SK-N-SH (cell line): ENCODE measurements around the gene GATD1. TPM values are rescaled to one million over a fixed set of nuclear protein-coding genes. Genes with fewer than 3 reads are reported as not detected.

Experiments
- CTCF ChIA-PET: fragments of 300-600, 350-600 bp; formaldehyde crosslinking; extraction: SDS; loops from one replicate; lab custom pipeline; 2021; lab: Yijun Ruan, JAX
- POLR2A ChIA-PET: fragments of 350-600 bp; sonication (Branson Sonifier 250); formaldehyde crosslinking; extraction: SDS; loops from one replicate; lab custom pipeline; 2020; ENCODE audit warnings: antibody characterized with exemption, inconsistent platforms; lab: Yijun Ruan, JAX
- DNase-seq: peaks from one replicate; pipeline ENCODE4 v3.0.0; 2012
- H2AFZ ChIP-seq: fragments of 200-600 bp; sonication (generic); 2 replicates; pipeline ENCODE4 v1.8.1; 2016; ENCODE audit warnings: antibody characterized with exemption, mild to moderate bottlenecking, low read depth
- H3F3A ChIP-seq: fragments of 200-600 bp; sonication (generic); replicated peaks from 2 replicates; pipeline ENCODE3; 2016; ENCODE audit warnings: antibody characterized with exemption, mild to moderate bottlenecking; ENCODE audit not compliant: insufficient read depth
- H3K27ac ChIP-seq, 2 experiments: fragments of 200-500 bp in 1 of 2; fragments of 200-600 bp in 1 of 2; sonication (Bioruptor generic) in 1 of 2; sonication (generic), shearing (Covaris generic) in 1 of 2; 2 replicates each; pipeline versions ENCODE4 v1.5.1 to v1.6.1; 2014 to 2016; ENCODE audit warnings: low read depth in 2 of 2, inconsistent platforms in 1 of 2, low read length in 1 of 2, mild to moderate bottlenecking in 1 of 2, mixed read lengths in 1 of 2
- H3K27me3 ChIP-seq: fragments of 200-600 bp; sonication (generic), shearing (Covaris generic); 2 replicates; pipeline ENCODE4 v1.6.1; 2016; ENCODE audit warnings: mixed run types; ENCODE audit not compliant: insufficient read depth
- H3K36me3 ChIP-seq, 2 experiments: fragments of 200-500 bp in 1 of 2; fragments of 200-600 bp in 1 of 2; sonication (Bioruptor generic) in 1 of 2; sonication (generic) in 1 of 2; replicated peaks in 1 of 2; 2 replicates each; pipeline versions ENCODE3 to v1.5.1; 2014 to 2016; ENCODE audit warnings: low read length in 1 of 2, mild to moderate bottlenecking in 1 of 2; ENCODE audit not compliant: insufficient read depth in 2 of 2, control insufficient read depth in 1 of 2
- H3K4me1 ChIP-seq, 2 experiments: fragments of 200-500 bp in 1 of 2; fragments of 200-600 bp in 1 of 2; sonication (Bioruptor generic) in 1 of 2; sonication (generic), shearing (Covaris generic) in 1 of 2; 2 replicates each; pipeline versions ENCODE4 v1.5.1 to v1.6.1; 2014 to 2016; ENCODE audit warnings: low read depth in 1 of 2, low read length in 1 of 2, mixed run types in 1 of 2; ENCODE audit not compliant: insufficient read depth in 2 of 2, control insufficient read depth in 1 of 2
- H3K4me2 ChIP-seq: fragments of 200-600 bp; sonication (generic), shearing (Covaris generic); 2 replicates; pipeline ENCODE4 v1.6.1; 2017; ENCODE audit warnings: mixed run types
- H3K4me3 ChIP-seq, 2 experiments: fragments of 200-500 bp in 1 of 2; fragments of 200-600 bp in 1 of 2; sonication (Bioruptor generic) in 1 of 2; sonication (generic), shearing (Covaris generic) in 1 of 2; 2 replicates each; pipeline versions ENCODE4 v1.5.1 to v1.8.1; 2014 to 2016; ENCODE audit warnings: low read depth in 2 of 2, inconsistent platforms in 1 of 2, low read length in 1 of 2, mild to moderate bottlenecking in 1 of 2, mixed read lengths in 1 of 2, moderate library complexity in 1 of 2
- H3K79me2 ChIP-seq: fragments of 200-600 bp; sonication (generic); 2 replicates; pipeline ENCODE4 v1.8.1; 2017; ENCODE audit warnings: mild to moderate bottlenecking; ENCODE audit not compliant: insufficient read depth
- H3K9ac ChIP-seq: fragments of 200-600 bp; sonication (generic); 2 replicates; pipeline ENCODE4 v1.6.1; 2017; ENCODE audit warnings: mixed run types
- H3K9me2 ChIP-seq: fragments of 200-600 bp; sonication (generic); 2 replicates; pipeline ENCODE4 v1.6.1; 2017; ENCODE audit warnings: mixed run types
- H3K9me3 ChIP-seq: fragments of 200-600 bp; sonication (generic); 2 replicates; pipeline ENCODE4 v1.6.1; 2017; ENCODE audit warnings: mixed run types, mild to moderate bottlenecking, moderate library complexity
- H4K20me1 ChIP-seq: fragments of 200-600 bp; sonication (generic); 2 replicates; pipeline ENCODE4 v1.6.1; 2017; ENCODE audit warnings: mild to moderate bottlenecking, mixed run types; ENCODE audit not compliant: insufficient read depth
- CHD2 ChIP-seq: fragments of 150-350 bp; IDR thresholded peaks from 2 replicates; pipeline ENCODE4 v1.6.1; 2018; ENCODE audit warnings: low read length; ENCODE audit not compliant: partially characterized antibody
- ELF1 ChIP-seq: IDR thresholded peaks from 2 replicates; pipeline ENCODE4 v1.4.0; 2012
- EZH2phosphoT487 ChIP-seq: fragments of 200-600 bp; sonication (generic); IDR thresholded peaks from 2 replicates; pipeline ENCODE4 v1.6.1; 2017; ENCODE audit warnings: low read depth, mixed run types, mild to moderate bottlenecking, antibody characterized with exemption, moderate library complexity, borderline replicate concordance
- MXI1 ChIP-seq: IDR thresholded peaks from 2 replicates; pipeline ENCODE4 v1.6.1; 2012; ENCODE audit warnings: mild to moderate bottlenecking, low read depth, low read length, improper control_type of control experiment
- RCOR1 ChIP-seq: fragments of 150-350 bp; IDR thresholded peaks from 2 replicates; pipeline ENCODE4 v1.6.1; 2017; ENCODE audit warnings: antibody characterized with exemption, low read length
- RFX5 ChIP-seq: IDR thresholded peaks from 2 replicates; pipeline ENCODE4 v1.6.1; 2012; ENCODE audit warnings: mild to moderate bottlenecking, improper control_type of control experiment, low read length
- TEAD4 ChIP-seq: IDR thresholded peaks from 2 replicates; pipeline ENCODE4 v1.4.0; 2012; ENCODE audit warnings: mild to moderate bottlenecking, borderline replicate concordance; ENCODE audit not compliant: insufficient read depth
- WGBS: methylation state at CpG from one replicate; pipeline ENCODE4 v1.1.6; 2017; ENCODE audit warnings: low lambda C conversion rate; 5-methylcytosine and 5-hydroxymethylcytosine counted together
- polyA plus RNA-seq, 3 experiments: library from polyadenylated mRNA; depleted of rRNA; stranded (reverse); fragments of >200 nt; gene quantifications; 2 replicates each; pipeline ENCODE4 v1.2.3, GENCODE V29; 2012
- TF ChIP-seq, protein P1 (sequence below): fragments of 150-350 bp; IDR thresholded peaks from 2 replicates; pipeline ENCODE4 v1.6.1; 2017; ENCODE audit warnings: antibody characterized with exemption, low read length, low read depth, borderline replicate concordance
- TF ChIP-seq, protein P2 (sequence below): IDR thresholded peaks from 2 replicates; pipeline ENCODE4 v1.4.0; 2012; ENCODE audit warnings: low read depth, borderline replicate concordance
- TF ChIP-seq, protein P3 (sequence below): IDR thresholded peaks from 2 replicates; pipeline ENCODE4; 2012
- TF ChIP-seq, protein P4 (sequence below): IDR thresholded peaks from 2 replicates; pipeline ENCODE4 v1.4.0; 2012; ENCODE audit warnings: low read depth, borderline replicate concordance
- TF ChIP-seq, protein P5 (sequence below): IDR thresholded peaks from 2 replicates; pipeline ENCODE4 v1.6.1; 2012; ENCODE audit warnings: mild to moderate bottlenecking, low read depth, low read length, moderate library complexity

GATD1 gene
- polyA plus RNA-seq, 1 of the 3 experiments (the other 2 are of a cell fraction), result 86.2 TPM

DNA sequence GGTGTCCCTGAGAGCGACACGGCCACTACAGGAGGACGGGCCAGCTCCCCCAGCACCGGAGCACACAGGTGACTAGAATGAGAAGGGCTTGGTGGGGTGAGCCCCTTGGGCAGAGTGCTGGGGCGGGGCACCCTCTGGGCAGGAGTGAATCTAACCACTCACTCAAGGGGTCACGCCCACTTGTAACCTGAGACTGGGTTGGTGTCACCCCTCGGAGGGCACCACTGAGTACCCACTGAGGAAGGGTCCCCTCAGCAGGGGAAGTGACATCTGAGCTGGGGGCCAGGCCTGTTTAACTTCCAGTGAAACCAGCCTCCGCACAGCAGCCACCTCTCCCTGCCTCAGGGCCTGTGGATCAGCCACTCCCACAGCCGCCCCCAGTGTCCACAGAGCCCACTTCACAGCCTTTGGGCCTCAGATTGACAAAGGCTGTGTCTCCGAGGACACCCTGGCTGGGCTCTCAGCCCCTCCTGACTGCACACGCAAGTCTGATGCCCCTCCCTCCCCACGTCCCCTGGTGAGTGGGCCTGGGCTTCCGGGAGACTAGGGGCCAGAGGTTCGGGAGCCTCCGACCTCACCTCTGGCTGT lies 5.6 kb downstream of the GATD1 start:
- H3K9ac ChIP-seq, result no peak overlapping the region
- no peaks in the 10 kb centered on the region for H3K9me2 ChIP-seq
- peaks cover 11 to 13% of the 10 kb centered on the region in 2 experiments; a peak in 2 of 4 replicates for H3K4me1 ChIP-seq
- no peaks in the 10 kb centered on the region for H3K9me3 ChIP-seq
- 94% methylated on average over 6 of the region's 15 CpGs for WGBS
- peaks cover 44% of the 10 kb centered on the region for H4K20me1 ChIP-seq
- no peak overlapping the region for H3K4me2 ChIP-seq
- no peaks in the 10 kb centered on the region for H3F3A ChIP-seq
- ChIA-PET POLR2A (no interaction called here), CTCF (interaction anchor here (1.1 to 1.6 kb wide), 2 partner anchors 12 to 43 kb away, joined by 3 to 10 read pairs; no protein-coding TSS in a partner anchor)
- H3K27me3 ChIP-seq, result no peaks in the 10 kb centered on the region
- H2AFZ ChIP-seq, result no peak overlapping the region
- H3K4me3 ChIP-seq, result no peak overlapping the region
- no peak for DNase-seq
- H3K27ac ChIP-seq, result no peak overlapping the region
- TF ChIP-seq TEAD4 (no peak), ELF1 (no peak), EZH2phosphoT487 (no peak), MXI1 (no peak), RFX5 (no peak), CHD2 (no peak), RCOR1 (no peak)
- TF ChIP-seq, protein P1, sequence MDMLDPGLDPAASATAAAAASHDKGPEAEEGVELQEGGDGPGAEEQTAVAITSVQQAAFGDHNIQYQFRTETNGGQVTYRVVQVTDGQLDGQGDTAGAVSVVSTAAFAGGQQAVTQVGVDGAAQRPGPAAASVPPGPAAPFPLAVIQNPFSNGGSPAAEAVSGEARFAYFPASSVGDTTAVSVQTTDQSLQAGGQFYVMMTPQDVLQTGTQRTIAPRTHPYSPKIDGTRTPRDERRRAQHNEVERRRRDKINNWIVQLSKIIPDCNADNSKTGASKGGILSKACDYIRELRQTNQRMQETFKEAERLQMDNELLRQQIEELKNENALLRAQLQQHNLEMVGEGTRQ, result no peak
- TF ChIP-seq, protein P2, sequence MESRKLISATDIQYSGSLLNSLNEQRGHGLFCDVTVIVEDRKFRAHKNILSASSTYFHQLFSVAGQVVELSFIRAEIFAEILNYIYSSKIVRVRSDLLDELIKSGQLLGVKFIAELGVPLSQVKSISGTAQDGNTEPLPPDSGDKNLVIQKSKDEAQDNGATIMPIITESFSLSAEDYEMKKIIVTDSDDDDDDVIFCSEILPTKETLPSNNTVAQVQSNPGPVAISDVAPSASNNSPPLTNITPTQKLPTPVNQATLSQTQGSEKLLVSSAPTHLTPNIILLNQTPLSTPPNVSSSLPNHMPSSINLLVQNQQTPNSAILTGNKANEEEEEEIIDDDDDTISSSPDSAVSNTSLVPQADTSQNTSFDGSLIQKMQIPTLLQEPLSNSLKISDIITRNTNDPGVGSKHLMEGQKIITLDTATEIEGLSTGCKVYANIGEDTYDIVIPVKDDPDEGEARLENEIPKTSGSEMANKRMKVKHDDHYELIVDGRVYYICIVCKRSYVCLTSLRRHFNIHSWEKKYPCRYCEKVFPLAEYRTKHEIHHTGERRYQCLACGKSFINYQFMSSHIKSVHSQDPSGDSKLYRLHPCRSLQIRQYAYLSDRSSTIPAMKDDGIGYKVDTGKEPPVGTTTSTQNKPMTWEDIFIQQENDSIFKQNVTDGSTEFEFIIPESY, result no peak
- TF ChIP-seq, protein P3, sequence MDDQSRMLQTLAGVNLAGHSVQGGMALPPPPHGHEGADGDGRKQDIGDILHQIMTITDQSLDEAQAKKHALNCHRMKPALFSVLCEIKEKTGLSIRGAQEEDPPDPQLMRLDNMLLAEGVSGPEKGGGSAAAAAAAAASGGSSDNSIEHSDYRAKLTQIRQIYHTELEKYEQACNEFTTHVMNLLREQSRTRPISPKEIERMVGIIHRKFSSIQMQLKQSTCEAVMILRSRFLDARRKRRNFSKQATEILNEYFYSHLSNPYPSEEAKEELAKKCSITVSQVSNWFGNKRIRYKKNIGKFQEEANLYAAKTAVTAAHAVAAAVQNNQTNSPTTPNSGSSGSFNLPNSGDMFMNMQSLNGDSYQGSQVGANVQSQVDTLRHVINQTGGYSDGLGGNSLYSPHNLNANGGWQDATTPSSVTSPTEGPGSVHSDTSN, result no peak
- TF ChIP-seq, protein P4, sequence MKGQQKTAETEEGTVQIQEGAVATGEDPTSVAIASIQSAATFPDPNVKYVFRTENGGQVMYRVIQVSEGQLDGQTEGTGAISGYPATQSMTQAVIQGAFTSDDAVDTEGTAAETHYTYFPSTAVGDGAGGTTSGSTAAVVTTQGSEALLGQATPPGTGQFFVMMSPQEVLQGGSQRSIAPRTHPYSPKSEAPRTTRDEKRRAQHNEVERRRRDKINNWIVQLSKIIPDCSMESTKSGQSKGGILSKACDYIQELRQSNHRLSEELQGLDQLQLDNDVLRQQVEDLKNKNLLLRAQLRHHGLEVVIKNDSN, result no peak
- TF ChIP-seq, protein P5, sequence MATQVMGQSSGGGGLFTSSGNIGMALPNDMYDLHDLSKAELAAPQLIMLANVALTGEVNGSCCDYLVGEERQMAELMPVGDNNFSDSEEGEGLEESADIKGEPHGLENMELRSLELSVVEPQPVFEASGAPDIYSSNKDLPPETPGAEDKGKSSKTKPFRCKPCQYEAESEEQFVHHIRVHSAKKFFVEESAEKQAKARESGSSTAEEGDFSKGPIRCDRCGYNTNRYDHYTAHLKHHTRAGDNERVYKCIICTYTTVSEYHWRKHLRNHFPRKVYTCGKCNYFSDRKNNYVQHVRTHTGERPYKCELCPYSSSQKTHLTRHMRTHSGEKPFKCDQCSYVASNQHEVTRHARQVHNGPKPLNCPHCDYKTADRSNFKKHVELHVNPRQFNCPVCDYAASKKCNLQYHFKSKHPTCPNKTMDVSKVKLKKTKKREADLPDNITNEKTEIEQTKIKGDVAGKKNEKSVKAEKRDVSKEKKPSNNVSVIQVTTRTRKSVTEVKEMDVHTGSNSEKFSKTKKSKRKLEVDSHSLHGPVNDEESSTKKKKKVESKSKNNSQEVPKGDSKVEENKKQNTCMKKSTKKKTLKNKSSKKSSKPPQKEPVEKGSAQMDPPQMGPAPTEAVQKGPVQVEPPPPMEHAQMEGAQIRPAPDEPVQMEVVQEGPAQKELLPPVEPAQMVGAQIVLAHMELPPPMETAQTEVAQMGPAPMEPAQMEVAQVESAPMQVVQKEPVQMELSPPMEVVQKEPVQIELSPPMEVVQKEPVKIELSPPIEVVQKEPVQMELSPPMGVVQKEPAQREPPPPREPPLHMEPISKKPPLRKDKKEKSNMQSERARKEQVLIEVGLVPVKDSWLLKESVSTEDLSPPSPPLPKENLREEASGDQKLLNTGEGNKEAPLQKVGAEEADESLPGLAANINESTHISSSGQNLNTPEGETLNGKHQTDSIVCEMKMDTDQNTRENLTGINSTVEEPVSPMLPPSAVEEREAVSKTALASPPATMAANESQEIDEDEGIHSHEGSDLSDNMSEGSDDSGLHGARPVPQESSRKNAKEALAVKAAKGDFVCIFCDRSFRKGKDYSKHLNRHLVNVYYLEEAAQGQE, result no peak
- peaks cover 57% of the 10 kb centered on the region for H3K79me2 ChIP-seq
- H3K36me3 ChIP-seq, result peaks cover 3 to 50% of the 10 kb centered on the region in 2 experiments
